GM12801 (cell line): ENCODE data around the gene PCBP3.

Source experiments
- TF ChIP-seq, protein P1 (sequence below): IDR thresholded peaks from one replicate; pipeline ENCODE4 v1.5.1; 2011; ENCODE audit warnings: control low read depth; ENCODE audit not compliant: insufficient read length; ENCODE audit errors: extremely low read depth

Gene PCBP3

DNA sequence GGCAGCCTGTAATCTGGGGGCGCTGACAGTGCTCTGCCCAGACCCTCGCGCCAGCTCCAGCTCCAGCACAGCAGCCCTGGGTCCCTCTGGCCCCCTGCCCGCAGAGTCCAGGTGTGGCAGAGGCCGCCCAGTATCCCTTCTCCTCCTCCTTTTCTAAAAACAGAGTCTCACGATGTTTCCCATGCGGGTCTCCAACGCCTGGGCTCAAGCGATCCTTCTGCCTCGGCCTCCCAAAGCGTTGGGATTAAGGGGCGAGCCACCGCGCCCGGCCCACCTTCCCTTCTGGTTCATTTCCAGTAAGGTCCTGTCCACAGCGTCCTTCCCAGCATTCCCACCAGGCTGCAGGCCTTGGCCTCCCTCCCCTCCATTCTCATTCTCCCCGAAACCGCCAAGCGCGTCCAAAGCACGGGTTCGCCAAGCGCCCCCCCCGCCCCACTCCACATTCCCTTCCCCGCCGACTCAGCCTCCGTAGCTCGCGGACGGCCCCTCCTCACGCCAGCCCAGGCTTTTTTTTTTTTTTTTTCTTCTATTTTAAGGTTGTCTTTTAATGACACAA, 2.0 kb upstream of the PCBP3 start:
- TF ChIP-seq, protein P1, sequence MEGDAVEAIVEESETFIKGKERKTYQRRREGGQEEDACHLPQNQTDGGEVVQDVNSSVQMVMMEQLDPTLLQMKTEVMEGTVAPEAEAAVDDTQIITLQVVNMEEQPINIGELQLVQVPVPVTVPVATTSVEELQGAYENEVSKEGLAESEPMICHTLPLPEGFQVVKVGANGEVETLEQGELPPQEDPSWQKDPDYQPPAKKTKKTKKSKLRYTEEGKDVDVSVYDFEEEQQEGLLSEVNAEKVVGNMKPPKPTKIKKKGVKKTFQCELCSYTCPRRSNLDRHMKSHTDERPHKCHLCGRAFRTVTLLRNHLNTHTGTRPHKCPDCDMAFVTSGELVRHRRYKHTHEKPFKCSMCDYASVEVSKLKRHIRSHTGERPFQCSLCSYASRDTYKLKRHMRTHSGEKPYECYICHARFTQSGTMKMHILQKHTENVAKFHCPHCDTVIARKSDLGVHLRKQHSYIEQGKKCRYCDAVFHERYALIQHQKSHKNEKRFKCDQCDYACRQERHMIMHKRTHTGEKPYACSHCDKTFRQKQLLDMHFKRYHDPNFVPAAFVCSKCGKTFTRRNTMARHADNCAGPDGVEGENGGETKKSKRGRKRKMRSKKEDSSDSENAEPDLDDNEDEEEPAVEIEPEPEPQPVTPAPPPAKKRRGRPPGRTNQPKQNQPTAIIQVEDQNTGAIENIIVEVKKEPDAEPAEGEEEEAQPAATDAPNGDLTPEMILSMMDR, result no peak

DNA sequence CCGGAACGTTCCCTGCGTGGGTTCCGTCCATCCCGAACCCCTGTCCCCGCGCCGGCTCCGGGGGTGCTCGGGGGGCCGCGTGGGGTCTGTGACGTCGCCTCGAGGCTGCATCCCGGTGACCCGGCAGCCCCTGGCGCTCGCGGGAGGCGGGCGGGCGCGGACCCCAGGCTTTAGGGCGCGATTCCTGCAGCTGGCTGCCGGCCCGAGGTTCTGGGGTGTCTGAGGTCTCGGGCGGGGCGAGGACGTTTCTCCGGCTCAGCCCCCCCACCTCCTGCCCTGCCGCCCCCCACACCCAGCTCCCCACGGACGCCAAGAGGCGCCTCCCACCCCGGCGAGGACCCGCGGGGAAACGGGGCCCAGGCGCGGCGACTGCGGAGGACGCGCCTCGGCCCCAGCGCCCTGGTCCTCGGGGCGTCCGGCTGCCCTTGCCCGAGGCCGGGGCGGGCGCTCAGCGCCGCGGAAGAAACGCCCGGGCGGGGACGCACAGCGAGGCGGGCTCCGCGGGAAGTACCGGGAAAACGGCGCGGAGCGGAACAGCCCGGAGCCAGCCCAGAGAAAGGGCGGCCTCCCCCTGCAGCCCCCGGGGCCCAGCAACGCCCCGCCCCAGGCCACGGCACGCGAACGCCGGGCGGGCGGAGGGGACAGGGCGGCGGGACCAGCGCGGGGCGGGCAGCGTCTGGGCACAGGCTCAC, 1.3 kb upstream of the PCBP3 start:
- TF ChIP-seq, protein P1, result no peak

DNA sequence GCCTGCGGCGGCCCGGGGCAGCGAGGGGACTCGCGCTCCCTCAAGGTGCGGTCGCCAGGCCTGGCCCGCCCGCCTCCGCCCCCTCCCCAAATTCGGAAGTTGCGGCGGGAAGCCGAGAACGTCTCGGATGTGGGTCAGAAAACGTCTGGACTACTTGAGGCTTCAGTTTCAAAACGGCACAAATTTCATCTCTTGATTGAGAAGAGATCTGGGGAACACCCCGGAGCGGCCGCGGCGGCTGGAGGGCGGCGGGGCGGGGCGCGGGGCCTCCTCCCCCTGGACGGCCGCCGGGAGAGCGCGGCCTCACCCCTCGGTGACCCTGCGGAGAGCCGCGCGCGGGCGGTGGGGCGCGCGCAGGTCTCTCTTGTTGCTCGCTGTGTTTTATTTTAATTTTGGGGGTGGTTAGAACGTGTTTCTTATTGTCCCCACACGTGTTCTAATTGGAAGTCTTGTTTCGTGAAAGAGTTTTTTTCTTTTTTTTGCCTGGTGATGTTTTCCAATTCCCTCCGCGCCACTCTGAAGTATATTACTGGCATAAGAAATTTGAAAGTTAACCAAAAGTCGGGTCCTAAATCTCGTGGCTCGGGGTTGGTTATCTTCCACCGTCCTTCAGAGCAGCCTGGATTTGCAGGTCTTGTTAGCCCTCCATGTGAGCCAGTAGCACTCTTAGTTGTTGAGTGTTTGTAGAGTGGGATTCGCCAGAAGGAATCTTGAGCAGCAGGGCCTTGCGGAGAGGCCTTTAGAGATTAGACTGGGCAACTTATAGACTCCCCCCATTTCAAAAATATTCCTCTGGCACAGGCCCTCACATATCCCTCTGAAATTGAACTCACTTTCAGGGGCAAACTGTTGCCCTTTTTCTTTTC, 749 bp downstream of the PCBP3 start:
- TF ChIP-seq, protein P1, result no peak

DNA sequence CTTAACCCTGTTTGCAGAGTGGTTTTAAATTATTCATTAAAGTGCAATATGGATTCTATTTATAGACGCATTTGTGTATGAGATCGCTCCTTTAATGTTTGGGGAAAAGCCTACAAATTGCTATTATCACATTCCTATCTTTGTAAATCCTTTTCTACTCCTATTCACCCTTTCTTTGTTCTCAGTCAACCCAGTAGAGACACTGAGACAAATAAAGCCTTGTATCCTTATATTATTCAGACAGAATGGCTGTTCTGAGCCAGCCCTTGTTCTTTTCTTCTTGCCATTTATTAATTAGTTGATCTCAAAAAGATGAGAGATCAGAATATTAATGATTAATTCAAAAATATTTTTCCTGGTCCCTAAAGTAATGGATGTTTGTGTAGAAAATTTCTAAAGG, 8.4 kb downstream of the PCBP3 start:
- TF ChIP-seq, protein P1, result no peak

DNA sequence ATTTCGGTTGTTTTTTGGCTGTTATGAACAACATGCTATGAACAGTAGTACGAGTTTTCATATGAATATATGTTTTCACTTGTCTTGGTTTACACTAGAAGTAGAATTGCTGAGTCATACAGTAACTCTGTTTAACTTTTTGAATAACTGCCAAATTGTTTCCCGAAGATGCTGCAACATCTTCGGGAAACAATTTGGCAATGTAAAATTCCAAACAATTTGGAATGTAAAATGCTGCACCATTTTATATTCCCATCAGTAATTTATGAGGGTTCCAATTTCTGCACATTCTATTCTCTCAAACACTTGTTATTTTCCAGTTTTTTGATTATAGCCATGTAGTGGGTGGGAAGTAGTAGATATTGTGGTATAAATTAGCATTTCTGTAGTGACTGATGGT, 11.6 kb downstream of the PCBP3 start:
- TF ChIP-seq, protein P1, result no peak

DNA sequence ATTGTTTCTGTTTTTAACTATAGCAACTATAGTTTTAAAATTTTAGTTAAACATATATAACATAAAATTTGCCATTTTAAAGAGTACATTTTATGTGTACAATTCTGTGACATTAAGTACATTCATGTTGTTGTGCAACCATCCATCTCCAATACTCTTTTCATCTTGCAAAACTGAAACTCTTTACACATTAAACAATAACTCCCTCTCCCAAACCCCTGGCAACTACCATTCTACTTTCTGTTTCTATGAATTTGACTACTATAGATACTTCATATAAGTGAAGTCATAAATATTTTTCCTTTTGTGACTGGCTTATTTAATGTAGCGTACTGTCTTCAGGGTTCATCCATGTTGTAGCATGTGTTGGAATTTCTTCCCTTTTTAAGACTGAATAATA, 25.9 kb downstream of the PCBP3 start:
- TF ChIP-seq, protein P1, result no peak

DNA sequence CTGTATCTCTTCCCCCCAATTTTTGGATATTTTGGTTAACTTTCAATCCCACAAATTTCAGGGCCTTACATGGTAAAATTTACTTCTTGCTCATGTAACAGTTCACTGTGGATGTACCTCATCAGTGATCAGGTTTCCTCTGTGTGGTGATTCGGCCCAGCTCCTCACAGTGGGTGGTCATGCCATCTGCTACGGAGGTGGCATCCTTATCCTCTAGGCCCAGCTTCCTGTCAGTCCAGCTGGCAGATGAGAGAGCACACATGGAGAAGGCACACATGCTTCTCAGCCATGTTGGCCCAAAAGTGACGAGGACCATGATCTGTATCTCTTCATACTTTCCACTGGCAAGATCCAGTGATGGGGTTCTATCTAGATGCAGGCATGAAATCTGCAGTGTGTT, 27.2 kb downstream of the PCBP3 start:
- TF ChIP-seq, protein P1, result no peak
